ENCODE results near the gene FXYD7.

DNA sequence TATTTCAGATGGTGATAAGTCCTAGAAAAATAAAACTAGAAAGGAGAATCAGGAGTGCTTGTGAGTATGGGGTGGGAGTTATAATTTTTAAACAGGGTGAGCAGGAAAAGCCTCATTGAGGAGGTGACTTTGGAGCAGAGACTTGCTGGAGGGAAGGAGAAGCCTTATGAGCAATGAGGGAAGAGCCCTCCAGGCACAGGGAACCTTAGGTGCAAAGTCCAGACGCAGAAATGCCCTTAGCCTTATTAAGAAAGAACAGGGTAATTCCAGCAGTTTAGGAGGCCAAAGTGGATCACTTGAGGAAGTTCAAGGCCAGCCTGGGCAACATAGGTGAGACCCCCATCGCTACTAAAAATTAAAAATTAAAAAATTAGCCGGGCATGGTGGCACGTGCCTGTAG, 48.4 kb upstream of the FXYD7 start:
- TF ChIP-seq, protein P1, sequence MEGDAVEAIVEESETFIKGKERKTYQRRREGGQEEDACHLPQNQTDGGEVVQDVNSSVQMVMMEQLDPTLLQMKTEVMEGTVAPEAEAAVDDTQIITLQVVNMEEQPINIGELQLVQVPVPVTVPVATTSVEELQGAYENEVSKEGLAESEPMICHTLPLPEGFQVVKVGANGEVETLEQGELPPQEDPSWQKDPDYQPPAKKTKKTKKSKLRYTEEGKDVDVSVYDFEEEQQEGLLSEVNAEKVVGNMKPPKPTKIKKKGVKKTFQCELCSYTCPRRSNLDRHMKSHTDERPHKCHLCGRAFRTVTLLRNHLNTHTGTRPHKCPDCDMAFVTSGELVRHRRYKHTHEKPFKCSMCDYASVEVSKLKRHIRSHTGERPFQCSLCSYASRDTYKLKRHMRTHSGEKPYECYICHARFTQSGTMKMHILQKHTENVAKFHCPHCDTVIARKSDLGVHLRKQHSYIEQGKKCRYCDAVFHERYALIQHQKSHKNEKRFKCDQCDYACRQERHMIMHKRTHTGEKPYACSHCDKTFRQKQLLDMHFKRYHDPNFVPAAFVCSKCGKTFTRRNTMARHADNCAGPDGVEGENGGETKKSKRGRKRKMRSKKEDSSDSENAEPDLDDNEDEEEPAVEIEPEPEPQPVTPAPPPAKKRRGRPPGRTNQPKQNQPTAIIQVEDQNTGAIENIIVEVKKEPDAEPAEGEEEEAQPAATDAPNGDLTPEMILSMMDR (conservative IDR thresholded peaks at IDR 0.05 in 1 of 2, IDR thresholded peaks at IDR 0.05 in 1 of 2; ENCODE audit: low read depth in 1 of 2, low read length in 2 of 2) = no peak
- TF ChIP-seq EZH2 (IDR thresholded peaks at IDR 0.05; ENCODE audit: low read length, missing control alignments) = no peak

Measured in fibroblast of lung (primary cell).